Fibroblast of upper back skin (primary cell): ENCODE results near the gene CLSTN1.
"Not testable (repeated sequence)": the region's sequence is repeated elsewhere in the genome, so short reads cannot be mapped to it uniquely, and the experiment has no call there.

Source experiments
- DNase-seq: peaks from one replicate; pipeline ENCODE4 v3.0.0-alpha.2; 2013

Gene CLSTN1

DNA sequence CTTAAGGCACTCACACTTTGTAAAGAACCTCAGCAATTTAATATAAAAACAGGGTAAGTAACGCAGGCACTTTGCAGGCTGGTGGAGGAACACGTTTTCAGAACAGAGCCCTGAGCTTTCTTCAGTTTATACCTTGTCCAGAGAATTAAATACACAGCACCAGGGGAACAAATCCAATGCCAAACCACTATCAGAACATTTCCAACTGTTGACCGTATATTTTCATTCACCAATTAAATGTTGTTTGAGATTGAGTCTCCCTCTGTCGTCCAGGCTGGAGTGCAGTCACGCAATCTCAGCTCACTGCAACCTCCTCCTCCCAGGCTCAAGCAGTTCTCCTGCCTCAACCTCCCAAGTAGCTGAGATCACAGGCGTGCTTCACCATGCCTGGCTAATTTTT is 29.7 kb downstream of the CLSTN1 start:
- no peak for DNase-seq

DNA sequence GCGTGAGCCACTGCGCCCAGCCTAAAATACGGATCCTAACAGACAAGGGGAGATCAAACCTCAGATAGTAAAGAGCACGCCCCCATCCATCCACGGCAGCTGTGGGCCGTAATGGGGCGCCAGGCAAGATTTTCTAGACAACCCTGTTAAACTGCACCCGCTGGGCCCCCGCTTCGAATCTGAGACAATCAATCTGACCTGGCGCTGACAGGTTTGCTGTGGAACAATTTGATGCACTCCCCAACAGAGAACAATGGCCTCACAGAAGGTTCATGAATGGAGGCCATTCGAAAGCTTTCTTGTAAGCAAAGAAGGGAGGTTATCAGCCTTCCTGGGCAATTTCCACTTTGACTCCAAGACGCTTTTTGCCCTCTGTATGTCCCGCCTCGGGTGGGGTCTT is 30.5 kb downstream of the CLSTN1 start:
- no peak for DNase-seq

DNA sequence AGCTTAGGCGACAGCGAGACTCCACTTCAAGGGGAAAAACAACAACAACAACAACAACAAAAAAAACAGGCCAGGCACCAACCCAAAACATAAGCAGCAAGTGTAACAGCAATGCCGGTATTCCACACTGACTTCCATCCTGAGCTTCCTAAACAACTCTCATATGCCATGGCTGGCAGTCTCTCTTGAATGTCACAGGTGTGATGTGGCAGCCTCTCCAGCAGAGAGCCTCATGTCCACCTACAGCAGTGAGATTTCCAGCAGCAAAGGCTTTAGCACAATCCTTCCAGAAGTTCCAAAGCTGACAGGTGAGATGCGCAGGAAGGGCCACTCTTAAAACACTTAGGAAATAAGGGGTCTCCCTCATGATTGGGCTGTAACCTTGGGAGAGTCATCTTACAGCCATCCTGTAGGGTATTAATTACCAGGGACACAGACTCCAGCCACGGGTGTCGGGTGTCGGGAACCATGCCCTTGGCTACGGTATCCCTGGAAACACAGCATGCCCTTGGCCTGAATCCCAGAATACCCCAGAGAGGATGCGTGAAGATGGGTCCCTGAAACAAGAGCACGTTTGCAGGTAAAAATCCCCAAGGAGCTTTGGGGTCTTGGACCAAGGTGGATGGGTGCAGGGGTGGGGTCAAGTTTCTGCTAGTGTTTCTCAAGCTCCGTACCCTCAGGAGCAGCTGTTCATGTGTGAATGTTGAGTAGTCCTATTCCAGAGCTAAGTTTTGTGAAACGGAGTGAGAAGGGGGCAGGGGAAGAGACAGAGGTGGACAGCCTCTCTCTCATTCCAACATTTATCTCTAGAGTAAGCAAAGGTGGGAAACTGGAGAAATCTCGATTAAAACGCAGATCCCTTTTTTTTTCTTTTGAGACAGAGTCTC is 31.4 kb downstream of the CLSTN1 start:
- peak; percentile 40 for DNase-seq

DNA sequence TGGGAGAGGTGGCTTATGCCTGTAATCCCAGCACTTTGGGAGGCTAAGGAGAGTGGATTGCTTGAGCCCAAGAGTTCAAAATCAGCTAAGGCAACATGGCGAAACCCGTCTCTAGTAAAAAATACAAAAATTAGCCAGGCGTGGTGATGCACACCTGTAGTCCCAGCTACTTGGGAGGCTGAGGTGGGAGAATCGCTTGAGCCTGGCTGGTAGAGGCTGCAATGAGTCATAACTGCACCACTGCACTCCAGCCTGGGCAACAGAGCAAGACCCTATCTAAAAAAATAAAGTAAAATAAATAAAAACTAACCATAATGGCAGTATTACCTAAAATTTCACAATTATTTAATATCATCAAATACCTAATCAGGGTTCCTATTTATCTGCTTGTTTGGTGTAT is 34.1 kb downstream of the CLSTN1 start:
- not testable (repeated sequence) for DNase-seq

DNA sequence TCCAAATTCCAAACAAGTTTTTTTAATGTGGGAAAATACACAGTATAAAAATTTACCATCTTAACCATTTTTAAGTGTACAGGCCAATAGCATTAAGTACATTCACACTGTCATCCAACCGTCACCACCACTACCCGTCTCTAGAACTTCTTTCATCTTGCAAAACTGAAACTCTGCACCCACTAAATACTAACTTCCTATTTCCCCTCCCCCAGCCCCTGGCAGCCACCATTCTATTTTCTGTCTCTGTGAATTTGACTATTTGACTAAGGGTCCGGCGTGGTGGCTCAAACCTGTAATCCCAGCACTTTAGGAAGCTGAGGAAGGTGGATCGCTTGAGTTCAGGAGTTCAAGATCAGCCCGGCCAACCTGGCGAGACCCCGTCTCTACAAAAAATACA is 36.1 kb downstream of the CLSTN1 start:
- DNase-seq, result no peak

DNA sequence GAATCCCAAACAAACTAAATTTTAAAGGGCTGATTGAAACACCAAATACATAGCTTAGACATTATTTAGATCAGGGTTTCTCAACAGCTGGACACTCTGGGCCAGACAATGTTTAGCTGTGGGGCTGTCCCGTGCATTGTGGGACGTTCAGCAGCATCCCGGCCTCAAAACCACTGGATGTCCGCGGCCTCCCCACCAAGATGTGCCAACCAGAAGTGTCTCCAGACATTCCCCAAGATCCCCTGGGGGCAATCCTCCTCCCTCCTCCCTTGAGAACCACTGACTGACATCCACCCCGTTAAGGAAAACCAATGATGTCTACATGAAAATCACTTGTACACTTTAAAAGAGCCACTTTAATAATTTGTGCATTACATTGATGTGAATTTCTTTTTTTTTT is 38.4 kb downstream of the CLSTN1 start:
- no peak for DNase-seq

DNA sequence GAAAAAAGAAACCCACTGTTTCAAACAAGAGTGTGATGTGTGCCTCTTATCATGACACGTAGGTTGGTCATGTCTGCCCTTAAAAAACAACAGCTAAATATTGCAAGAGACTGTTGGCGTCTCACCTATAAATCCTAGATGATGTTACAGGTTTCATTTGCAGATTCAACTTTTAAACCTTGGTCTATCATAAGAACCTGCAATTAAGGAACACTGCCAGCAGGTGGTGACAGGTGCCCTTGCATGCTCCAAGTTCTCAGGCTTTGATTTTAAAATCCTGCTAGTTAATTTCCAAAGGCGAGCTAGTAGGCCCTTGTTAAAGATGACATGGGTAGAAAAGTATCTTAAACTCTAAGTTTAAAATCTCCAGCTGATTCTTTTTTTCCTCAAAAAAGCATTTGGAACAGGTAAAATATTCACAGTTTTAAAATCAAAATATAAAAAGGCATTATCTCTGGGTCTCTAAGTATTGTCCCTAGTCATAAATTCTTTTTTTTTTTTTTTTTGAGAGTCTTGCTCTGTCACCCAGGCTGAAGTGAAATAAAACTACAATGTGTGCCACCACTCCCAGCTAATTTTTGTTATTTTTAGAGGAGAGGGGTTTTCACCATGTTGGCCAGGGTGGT is 39.1 kb downstream of the CLSTN1 start:
- DNase-seq, result peak; percentile 45

DNA sequence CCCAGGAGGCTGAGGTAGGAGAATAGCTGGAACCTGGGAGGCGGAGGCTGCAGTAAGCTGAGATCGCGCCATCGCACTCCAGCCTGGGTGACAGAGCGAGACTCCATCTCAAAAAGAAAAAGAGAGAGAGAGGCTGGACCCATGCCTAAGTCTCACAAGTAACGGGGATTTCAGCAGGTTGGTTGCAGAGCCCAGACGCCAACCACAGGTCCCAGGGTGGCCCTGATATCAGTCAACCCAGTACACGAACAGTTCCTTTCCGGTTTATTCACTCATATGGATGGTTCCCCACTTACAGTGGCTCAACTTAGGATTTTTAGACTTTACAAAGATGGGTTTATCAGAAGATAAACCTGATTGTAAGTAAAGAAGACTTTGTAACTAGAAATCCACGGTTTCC is 40.9 kb downstream of the CLSTN1 start:
- DNase-seq, result no peak

DNA sequence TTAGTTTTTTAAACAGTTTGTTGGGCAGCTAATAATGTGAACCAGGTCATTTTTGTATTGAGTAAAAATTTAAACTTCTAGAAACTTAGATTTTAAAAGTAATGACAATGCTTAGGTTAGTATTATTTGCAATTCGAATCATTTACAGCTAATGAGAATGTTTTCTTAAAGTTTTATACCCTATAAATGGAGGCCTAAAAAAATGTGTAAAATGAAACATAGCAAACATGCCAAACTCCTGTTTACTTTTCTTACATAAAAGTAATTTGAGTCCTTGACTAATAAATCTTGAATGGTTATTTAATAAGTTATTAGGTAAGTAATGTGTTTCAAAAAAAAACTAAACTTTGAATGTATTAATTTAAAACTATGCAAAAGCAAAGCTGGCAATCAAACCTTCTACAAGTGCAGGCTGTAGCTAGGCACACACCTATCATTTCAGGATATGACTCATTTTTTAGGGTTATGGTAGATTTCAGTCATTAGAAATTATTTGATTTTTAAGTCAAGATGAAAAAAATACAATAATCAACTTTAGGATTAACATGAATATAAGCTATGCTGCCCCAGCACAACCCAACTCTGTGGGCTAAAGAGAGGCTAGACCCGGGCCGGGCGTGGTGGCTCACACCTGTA is 41.5 kb downstream of the CLSTN1 start:
- DNase-seq, result no peak

DNA sequence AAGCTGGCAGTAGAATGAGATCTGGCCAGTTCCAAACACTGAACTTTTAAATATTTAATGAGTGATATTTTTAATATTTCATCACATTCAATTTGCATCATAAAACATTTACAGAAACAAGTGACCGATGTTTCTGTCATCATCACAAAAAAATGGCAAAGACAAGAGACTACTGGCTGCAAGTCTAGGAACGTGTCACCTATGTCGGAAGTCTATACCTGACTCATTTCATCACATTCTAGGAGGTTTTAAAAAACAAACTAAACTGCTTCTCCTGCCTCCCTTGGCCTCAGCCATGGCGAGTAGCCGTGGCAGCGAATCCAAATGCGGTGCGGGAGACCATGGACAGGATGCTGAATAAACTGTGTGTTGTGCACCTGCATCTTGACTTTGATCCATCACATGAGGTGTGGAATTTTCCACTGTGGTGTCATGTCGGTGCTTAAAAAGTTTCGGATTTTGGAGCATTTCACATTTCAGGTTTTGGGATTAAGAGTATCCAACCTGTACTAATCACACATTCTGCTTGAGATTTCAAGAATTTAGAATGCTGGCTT is 43.1 kb downstream of the CLSTN1 start:
- DNase-seq, result no peak

DNA sequence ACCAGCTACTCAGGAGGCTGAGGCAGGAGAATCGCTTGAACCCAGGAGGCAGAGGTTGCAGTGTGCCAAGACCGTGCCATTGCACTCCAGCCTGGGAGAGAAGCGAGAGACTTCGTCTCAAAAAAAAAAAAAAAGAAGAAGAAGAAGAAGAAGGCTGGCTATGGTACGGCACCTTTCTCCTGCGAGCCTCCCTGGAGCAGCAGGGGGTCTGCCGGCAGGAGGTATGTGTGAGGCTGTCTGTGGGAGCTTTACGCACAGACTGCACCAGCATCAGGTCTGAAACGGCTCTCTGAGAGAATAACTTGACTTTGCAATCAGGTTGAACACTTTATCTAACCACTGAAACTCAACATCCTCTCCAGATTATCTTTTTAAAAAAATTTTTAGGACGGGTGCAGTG is 44.9 kb downstream of the CLSTN1 start:
- DNase-seq, result no peak

DNA sequence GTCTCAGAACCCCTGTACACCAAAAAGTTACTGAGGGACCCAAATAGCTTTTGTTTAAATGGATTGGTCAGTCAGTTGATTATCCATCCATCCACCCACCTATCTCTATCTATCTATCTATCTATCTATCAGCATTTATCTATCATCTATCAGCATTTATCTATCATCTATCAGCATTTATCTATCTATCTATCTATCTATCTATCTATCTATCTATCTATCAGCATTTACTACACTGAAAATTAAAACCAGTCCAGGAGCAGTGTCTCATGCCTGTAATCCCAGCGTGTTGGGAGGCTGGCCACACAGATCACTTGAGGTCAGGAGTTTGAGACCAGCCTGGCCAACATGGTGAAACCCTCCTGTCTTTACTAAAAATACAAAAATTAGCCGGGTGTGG is 47.1 kb downstream of the CLSTN1 start:
- DNase-seq, result no peak

DNA sequence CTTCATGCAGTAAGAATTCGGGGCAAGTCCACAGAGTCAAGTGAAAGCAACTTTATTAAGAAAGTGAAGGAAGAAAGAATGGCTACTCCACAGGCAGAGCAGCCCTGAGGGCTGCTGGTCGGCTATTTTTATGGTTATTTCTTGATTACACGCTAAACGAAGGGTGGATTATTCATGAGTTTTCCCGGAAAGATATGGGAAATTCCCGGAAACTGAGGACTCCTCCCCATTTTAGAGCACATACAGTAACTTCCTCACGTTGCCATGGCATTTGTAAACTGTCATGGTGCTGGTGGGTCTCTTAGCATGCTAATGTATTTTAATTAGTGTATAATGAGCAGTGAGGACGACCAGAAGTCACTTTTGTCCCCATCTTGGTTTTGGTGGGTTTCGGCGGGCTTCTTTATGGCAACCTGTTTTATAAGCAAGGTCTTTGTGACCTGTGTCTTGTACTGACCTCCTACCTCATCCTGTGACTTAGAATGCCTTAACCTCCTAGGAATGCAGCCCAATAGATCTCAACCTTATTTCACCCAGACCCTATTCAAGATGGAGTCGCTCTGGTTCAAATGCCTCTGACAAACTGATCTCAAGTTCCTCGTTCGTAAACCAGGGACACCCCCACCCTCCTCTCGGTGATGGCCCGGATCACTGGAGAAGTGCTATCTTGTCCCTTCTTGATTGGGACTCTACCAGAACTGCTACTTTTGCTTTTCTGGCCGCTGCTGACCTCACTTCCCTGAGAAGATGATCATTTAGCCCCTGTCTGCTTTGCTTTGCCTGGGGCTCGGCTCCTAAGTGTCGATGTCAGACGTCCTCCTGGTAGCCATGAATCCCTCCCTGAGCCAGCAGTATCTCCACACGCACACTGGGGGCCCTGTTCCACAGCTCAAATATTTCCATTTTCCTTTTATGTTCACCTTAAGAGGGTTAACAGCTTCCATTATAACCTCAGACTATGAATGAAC is 48.8 kb downstream of the CLSTN1 start:
- DNase-seq, result no peak

DNA sequence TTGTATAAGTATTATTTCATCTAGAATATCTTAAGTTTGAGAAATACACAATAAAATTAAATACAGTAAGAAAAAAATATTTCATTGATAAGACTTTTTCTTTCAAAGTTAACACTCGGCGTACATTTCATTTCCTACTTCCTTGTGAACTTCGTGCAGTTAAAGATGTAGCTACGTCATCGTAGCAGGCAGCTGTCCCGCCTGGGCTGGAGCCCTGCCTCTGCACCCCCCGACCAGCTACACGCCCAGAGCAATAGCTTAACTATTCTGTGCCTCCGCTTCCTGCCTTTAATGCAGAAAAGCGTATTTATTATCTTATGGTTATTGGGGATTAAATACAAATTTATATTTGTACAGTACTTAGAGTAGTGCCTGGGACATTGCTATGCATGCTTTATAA is 53.5 kb downstream of the CLSTN1 start:
- no peak for DNase-seq

DNA sequence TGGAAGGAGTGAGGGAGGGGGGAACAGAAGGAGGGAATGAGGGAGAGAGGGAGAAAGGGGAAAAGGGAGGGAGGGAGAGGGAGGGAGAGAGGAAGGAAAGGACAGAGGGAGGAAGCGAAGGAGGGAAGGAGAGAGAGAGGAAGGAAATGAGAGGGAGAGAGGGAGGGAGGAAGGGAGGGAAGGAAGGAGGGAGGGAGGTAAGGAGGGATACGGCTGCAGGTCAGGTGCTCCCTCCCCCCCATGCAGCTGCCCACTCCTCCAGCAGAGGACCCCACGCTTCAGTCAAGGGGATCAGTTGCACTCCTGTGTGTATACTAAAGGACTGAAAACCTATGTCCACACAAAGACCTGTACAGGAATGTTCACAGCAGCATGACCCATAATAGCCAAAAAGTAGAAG is 54.8 kb downstream of the CLSTN1 start:
- DNase-seq, result no peak

DNA sequence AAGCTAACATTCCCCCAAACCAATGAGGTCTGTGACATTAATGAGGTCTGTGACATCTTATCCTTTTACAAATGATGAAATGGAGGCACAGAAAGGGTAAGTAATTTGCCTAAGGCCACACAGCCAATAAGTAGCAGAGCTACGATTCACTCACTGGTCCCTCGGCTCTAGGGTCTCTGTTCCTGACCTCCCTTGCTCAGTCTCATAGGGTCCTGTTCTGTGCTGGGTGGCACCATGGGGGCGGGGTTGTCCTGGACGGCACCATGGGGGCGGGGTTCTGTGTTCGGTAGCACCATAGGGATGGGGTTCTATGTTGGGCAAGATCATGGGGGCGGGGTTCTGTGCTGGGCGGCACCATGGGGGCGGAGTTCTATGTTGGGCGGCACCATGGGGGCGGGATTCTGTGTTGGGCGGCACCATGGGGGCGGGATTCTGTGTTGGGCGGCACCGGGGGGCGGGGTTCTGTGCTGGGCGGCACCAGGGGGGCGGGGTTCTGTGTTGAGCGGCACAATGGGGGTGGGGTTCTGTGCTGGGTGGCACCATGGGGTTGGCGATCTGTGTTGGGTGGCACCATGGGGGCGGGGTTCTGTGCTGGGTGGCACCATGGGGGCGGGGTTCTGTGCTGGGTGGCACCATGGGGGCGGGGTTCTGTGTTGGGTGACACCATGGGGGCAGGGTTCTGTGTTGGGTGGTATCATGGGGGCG is 55.6 kb downstream of the CLSTN1 start:
- DNase-seq, result no peak

DNA sequence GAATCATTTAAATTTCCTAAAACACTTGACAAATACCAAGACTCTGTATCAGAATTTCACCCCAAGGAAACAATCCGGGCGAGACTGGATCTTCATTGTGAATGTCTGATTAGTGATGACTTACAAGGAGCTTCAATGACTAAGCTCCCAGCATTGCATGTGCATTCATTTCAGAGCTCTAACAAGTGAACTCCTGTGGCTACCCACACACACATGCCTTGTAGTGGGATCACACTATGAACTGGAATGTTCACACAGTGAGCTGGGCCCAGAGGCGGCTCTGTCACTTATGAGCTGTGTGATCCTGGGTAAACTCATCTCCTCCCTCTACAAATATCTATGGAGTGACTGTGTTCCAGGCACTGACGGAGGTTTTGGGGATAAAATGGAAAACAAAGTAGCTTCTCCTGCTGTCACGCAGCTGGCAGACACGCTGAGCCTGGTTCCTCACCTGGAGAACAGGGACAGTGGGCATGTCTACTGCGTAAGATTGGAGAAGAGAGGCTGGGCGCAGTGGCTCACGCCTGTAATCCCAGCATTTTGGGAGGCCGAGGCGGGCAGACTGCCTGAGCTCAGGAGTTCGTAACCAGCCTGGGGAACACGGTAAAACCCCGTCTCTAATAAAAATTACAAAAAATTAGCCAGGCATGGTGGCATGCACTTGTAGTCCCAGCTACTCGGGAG is 56.9 kb downstream of the CLSTN1 start:
- DNase-seq, result peak; percentile 100

DNA sequence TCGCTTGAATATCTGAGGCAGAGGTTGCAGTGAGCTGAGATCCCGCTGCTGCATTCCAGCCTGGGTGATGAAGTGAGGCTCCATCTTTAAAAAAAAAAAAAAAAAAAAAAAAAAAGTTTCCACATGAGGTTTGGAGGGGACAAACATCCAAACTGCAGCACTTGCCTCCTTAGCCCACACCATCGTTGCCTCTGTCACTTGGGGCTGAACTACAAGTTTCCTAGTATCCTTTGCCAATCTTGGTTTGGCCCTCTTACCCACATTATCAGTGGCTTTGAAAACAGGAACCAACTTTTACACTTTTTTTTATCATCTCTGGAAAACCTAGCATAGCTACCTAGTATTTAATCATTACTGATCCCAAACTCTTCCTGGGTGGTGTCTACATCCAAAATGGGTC is 59.2 kb downstream of the CLSTN1 start:
- no peak for DNase-seq

DNA sequence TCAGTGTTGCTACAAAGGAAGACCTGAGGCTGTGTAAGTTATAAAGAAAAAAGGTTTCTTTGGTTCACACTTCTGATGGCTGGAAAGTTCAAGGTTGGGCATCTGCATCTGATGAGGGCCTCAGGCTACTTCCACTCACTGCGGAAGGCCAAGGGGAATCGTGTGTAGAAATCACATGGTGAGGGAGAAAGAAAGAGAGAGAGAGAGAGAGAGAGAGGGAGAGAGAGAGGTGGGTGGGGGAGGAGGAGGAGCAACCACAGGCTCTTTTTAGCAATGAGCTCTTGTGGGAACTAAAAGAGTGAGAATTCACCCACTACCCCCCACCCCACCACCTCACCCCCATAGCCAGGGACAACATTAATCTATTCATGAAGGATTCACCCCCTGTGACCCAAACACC is 59.9 kb downstream of the CLSTN1 start:
- no peak for DNase-seq

DNA sequence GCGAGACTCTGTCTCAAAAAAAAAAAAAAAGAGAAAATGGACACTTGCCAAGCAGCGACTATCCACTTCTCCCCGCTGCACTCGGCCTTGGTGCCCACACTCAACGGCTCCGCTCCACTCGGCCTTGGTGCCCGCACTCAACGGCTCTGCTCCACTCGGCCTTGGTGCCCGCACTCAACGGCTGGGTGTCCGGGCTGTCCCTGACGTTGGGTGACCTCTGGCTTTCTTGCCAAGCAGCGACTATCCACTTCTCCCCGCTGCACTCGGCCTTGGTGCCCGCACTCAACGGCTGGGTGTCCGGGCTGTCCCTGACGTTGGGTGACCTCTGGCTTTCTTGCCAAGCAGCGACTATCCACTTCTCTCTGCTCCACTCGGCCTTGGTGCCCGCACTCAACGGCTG is 61.3 kb downstream of the CLSTN1 start:
- not testable (repeated sequence) for DNase-seq

DNA sequence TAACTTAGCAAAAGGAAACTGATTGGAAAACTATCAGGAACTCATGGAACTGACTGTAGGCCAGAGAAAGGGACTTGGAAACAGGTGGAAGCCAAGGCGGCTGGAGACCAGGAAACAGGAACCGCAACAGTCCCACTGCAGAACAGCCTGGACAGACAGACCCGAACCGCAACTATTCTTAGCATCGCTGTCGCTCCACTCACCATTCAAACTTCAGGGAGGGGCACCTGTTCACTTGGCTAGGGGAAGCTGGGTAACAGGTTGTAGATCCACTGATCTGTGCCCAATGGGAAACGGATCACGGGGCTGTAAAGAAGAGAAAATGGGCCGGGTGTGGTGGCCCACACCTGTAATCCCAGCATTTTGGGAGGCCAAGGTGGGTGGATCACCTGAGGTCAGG is 61.9 kb downstream of the CLSTN1 start:
- DNase-seq, result no peak
